GM12878 (cell line): ENCODE measurements around the gene GCK. TPM values are rescaled to one million over a fixed set of nuclear protein-coding genes. Genes with fewer than 3 reads are reported as not detected.

Source experiments
- ATAC-seq: fragments of 200-7000 bp; cut with Tn5 transposase; 3 replicates; pipeline ENCODE4 v1.9.1; 2020; ENCODE audit warnings: mild to moderate bottlenecking, moderate library complexity
- BruUV-seq: library from RNA; stranded (reverse); fragments of 400-500 nt; replicated peaks from 2 replicates; lab custom pipeline; 2021; lab: Mats Ljungman, UMichigan
- CTCF ChIA-PET: fragments of 300-600 bp; sonication (Branson Sonifier 250); formaldehyde crosslinking; extraction: SDS; loops from one replicate; lab custom pipeline; 2021; ENCODE audit warnings: inconsistent platforms; lab: Yijun Ruan, JAX
- POLR2A ChIA-PET: fragments of 350-600 bp; formaldehyde crosslinking; extraction: SDS; loops from one replicate; lab custom pipeline; 2021; ENCODE audit warnings: inconsistent platforms; lab: Charles Lee
- RAD21 ChIA-PET: fragments of 300-600 bp; sonication (Branson Sonifier 250); formaldehyde crosslinking; loops from one replicate; lab custom pipeline; 2023; ENCODE audit warnings: antibody characterized with exemption; ENCODE audit not compliant: unreplicated experiment; lab: Charles Lee
- SMC1A ChIA-PET: fragments of 300-600 bp; sonication (Branson Sonifier 250); formaldehyde crosslinking; loops from one replicate; lab custom pipeline; 2023; ENCODE audit not compliant: unreplicated experiment, uncharacterized antibody; lab: Charles Lee
- DNase-seq: peaks from one replicate; pipeline ENCODE4 v3.0.0-alpha.2; 2011; ENCODE audit warnings: low read depth, low spot score
- FAIRE-seq: peaks from 3 replicates; lab custom pipeline; 2011; peaks lifted over from hg19 to GRCh38; lab: Jason Lieb, UNC
- H2AFZ ChIP-seq: 2 replicates; pipeline ENCODE4 v1.6.0; 2011; ENCODE audit warnings: low read depth, low read length, control low read depth; ENCODE audit not compliant: control insufficient read depth
- H3K27ac ChIP-seq: 2 replicates; pipeline ENCODE4 v1.5.1; 2011; ENCODE audit warnings: control low read depth; ENCODE audit not compliant: control insufficient read depth, insufficient read depth
- H3K27me3 ChIP-seq, 2 experiments: replicated peaks in 1 of 2; 2 replicates each; pipeline versions ENCODE4 v1.6.0 to v1.6.1; 2011; ENCODE audit warnings: low read length in 1 of 2; ENCODE audit not compliant: control insufficient read depth in 2 of 2, insufficient read depth in 2 of 2
- H3K36me3 ChIP-seq, 2 experiments: 2 replicates each; pipeline ENCODE4 v1.5.1; 2011; ENCODE audit warnings: low read length in 1 of 2; ENCODE audit not compliant: control insufficient read depth in 2 of 2, insufficient read depth in 2 of 2
- H3K4me1 ChIP-seq: 2 replicates; pipeline ENCODE4 v1.6.1; 2011; ENCODE audit warnings: mild to moderate bottlenecking, low read length, moderate library complexity, mixed read lengths; ENCODE audit not compliant: control insufficient read depth, insufficient read depth
- H3K4me2 ChIP-seq: 2 replicates; pipeline ENCODE4 v1.6.0; 2011; ENCODE audit warnings: control low read depth; ENCODE audit not compliant: control insufficient read depth, insufficient read depth
- H3K4me3 ChIP-seq: fragments of 200-600 bp; sonication (generic); 2 replicates; pipeline ENCODE4 v1.5.1; 2016
- H3K79me2 ChIP-seq: 2 replicates; pipeline ENCODE4 v1.6.0; 2011; ENCODE audit warnings: low read length; ENCODE audit not compliant: control insufficient read depth, insufficient read depth
- H3K9ac ChIP-seq: 2 replicates; pipeline ENCODE4 v1.8.0; 2011; ENCODE audit warnings: low read length, control low read depth, mixed read lengths; ENCODE audit not compliant: control insufficient read depth, insufficient read depth
- H3K9me3 ChIP-seq: replicated peaks from 3 replicates; pipeline ENCODE4 v1.5.1; 2011; ENCODE audit warnings: mild to moderate bottlenecking, low read length; ENCODE audit not compliant: control insufficient read depth, insufficient read depth
- H4K20me1 ChIP-seq: 2 replicates; pipeline ENCODE4 v1.6.0; 2011; ENCODE audit not compliant: control insufficient read depth, insufficient read depth
- BCLAF1 ChIP-seq: fragments of 450-650 bp; IDR thresholded peaks from 2 replicates; pipeline ENCODE4 v1.6.1; 2017; ENCODE audit warnings: antibody characterized with exemption, mild to moderate bottlenecking, moderate library complexity
- GATAD2B ChIP-seq: fragments of 450-650 bp; conservative IDR thresholded peaks from 2 replicates; pipeline ENCODE4 v1.6.1; 2017; ENCODE audit warnings: low read depth, mild to moderate bottlenecking, moderate library complexity
- NFIC ChIP-seq: IDR thresholded peaks from 2 replicates; pipeline ENCODE4 v1.6.1; 2012; ENCODE audit warnings: low read depth, mild to moderate bottlenecking, inconsistent platforms, low read length, moderate library complexity
- NR2F1 ChIP-seq: fragments of 450-650 bp; conservative IDR thresholded peaks from 2 replicates; pipeline ENCODE4 v1.6.1; 2017; ENCODE audit warnings: mild to moderate bottlenecking
- PBX3 ChIP-seq: IDR thresholded peaks from 2 replicates; pipeline ENCODE4 v1.6.1; 2011; ENCODE audit warnings: mild to moderate bottlenecking, low read depth, low read length, moderate library complexity; ENCODE audit not compliant: insufficient replicate concordance
- PML ChIP-seq: IDR thresholded peaks from 2 replicates; pipeline ENCODE4 v1.6.1; 2012; ENCODE audit warnings: low read length, inconsistent platforms
- RFX5 ChIP-seq: IDR thresholded peaks from 2 replicates; pipeline ENCODE4 v1.6.1; 2011; ENCODE audit warnings: low read depth, low read length, improper control_type of control experiment
- SMARCA5 ChIP-seq: fragments of 450-650 bp; IDR thresholded peaks from 2 replicates; pipeline ENCODE4 v1.6.1; 2017; ENCODE audit warnings: mild to moderate bottlenecking
- SP1 ChIP-seq: IDR thresholded peaks from one replicate; pipeline ENCODE4 v1.6.1; 2011; ENCODE audit warnings: low read depth, low read length
- TBL1XR1 ChIP-seq: IDR thresholded peaks from 2 replicates; pipeline ENCODE4 v1.6.1; 2012; ENCODE audit warnings: low read depth, low read length, improper control_type of control experiment
- ZNF622 ChIP-seq: fragments of 450-650 bp; IDR thresholded peaks from 2 replicates; pipeline ENCODE4 v1.6.1; 2017; ENCODE audit warnings: mild to moderate bottlenecking, inconsistent platforms
- ZSCAN29 ChIP-seq: fragments of 450-650 bp; IDR thresholded peaks from 2 replicates; pipeline ENCODE4 v1.6.1; 2017; ENCODE audit warnings: mild to moderate bottlenecking, moderate library complexity
- in situ Hi-C: fragments of 300-500 bp; cut with MboI; formaldehyde crosslinking; loops from 9 replicates; pipeline ENCODE4 v1.14.3; 2018; ENCODE audit warnings: mixed read lengths
- intact Hi-C: fragments of 100-400 bp; cut with micrococcal nuclease; formaldehyde crosslinking; loops from one replicate; pipeline ENCODE4 v1.14.2; 2022; ENCODE audit not compliant: unreplicated experiment
- polyA plus RNA-seq, 11 experiments: library from polyadenylated mRNA; depleted of rRNA in 4 of 11; unstranded in 6 of 11; stranded (reverse) in 5 of 11; fragments of >200 nt; fragmentation: Nextera tagmentation in 4 of 11; fragmentation: Illumina TruSeq in 1 of 11; extraction: Ambion mirVana in 4 of 11; extraction: Trizol in 1 of 11; gene quantifications; 1 replicate in 1 of 11; 2 replicates in 10 of 11; pipeline versions ENCODE4 v1.2.1 to v1.2.3, GENCODE V29; 2011 to 2016; ENCODE audit warnings: inconsistent platforms in 2 of 11, missing spikeins in 2 of 11, low read depth in 1 of 11
- total RNA-seq, 4 experiments: library from RNA; depleted of rRNA in 3 of 4; stranded (reverse); fragments of >200 nt in 3 of 4; fragmentation: Illumina TruSeq in 1 of 4; extraction: Trizol in 1 of 4; gene quantifications; 2 replicates each; pipeline versions ENCODE4 v1.2.1 to v1.2.3, GENCODE V29; 2013 to 2021
- TF ChIP-seq, protein P1 (sequence below): fragments of 450-650 bp; formaldehyde crosslinking; IDR thresholded peaks from 2 replicates; pipeline ENCODE4 v1.4.0; 2022; ENCODE audit warnings: mild to moderate bottlenecking, moderate library complexity
- TF ChIP-seq, protein P2 (sequence below): fragments of 450-650 bp; IDR thresholded peaks from 2 replicates; pipeline ENCODE4 v1.6.1; 2017; ENCODE audit warnings: mild to moderate bottlenecking, low read depth, inconsistent platforms; ENCODE audit not compliant: poor library complexity, severe bottlenecking
- TF ChIP-seq, protein P3 (sequence below): fragments of 450-650 bp; IDR thresholded peaks from 2 replicates; pipeline ENCODE4 v1.6.1; 2017; ENCODE audit warnings: low read depth, mild to moderate bottlenecking, moderate library complexity

Gene GCK
- total and polyA plus RNA-seq, 10 of the 15 experiments (the other 5 are each of a cell fraction or from before 2014, with no cell fraction given): 0.06 to 0.16 TPM; not detected in 8

DNA sequence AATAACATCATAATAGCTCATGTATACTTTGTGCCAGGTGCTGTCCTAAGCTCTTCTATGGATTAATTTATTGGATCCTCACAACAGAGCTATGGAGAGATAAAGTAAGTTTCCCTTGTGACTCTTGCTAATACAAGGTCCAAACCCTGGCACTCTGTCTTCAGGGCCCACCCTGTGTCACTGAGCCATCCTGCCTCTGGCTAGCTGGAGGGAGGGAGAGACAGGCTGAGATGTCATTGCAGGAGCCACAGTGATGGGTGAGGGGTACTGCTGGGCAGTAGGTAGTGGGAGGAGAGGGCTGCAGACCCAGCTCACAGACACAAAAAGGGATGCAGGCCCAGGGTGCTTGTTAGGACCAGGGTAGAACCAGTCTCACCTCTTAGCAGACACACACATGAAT lies 16.9 kb downstream of the GCK start:
- in situ Hi-C loops: no loop called here
- ChIA-PET SMC1A (no interaction called here), POLR2A (no interaction called here), RAD21 (no interaction called here), CTCF (interaction anchor here (0.8 kb wide), 1 partner anchor 41 kb away, joined by 3 read pairs; no protein-coding TSS in a partner anchor)
- no peak for FAIRE-seq
- Histone ChIP-seq H3K9me3 (no peaks in the 10 kb centered on the region), H3K79me2 (no peaks in the 10 kb centered on the region), H3K4me1 (no peaks in the 10 kb centered on the region), H2AFZ (no peak overlapping the region), H3K27me3 (peaks cover 0 to 2% of the 10 kb centered on the region in 2 experiments; a peak in 2 of 4 replicates), H3K9ac (no peak overlapping the region), H3K36me3 (no peaks in the 10 kb centered on the region), H4K20me1 (no peaks in the 10 kb centered on the region), H3K4me3 (no peak overlapping the region), H3K4me2 (no peak overlapping the region), H3K27ac (no peak overlapping the region)
- ATAC-seq: no peak
- TF ChIP-seq NFIC (no peak), GATAD2B (no peak), BCLAF1 (no peak), ZSCAN29 (no peak), ZNF622 (no peak), SP1 (no peak), RFX5 (no peak), NR2F1 (no peak), SMARCA5 (no peak), TBL1XR1 (no peak), PML (no peak), PBX3 (no peak)
- TF ChIP-seq, protein P1, sequence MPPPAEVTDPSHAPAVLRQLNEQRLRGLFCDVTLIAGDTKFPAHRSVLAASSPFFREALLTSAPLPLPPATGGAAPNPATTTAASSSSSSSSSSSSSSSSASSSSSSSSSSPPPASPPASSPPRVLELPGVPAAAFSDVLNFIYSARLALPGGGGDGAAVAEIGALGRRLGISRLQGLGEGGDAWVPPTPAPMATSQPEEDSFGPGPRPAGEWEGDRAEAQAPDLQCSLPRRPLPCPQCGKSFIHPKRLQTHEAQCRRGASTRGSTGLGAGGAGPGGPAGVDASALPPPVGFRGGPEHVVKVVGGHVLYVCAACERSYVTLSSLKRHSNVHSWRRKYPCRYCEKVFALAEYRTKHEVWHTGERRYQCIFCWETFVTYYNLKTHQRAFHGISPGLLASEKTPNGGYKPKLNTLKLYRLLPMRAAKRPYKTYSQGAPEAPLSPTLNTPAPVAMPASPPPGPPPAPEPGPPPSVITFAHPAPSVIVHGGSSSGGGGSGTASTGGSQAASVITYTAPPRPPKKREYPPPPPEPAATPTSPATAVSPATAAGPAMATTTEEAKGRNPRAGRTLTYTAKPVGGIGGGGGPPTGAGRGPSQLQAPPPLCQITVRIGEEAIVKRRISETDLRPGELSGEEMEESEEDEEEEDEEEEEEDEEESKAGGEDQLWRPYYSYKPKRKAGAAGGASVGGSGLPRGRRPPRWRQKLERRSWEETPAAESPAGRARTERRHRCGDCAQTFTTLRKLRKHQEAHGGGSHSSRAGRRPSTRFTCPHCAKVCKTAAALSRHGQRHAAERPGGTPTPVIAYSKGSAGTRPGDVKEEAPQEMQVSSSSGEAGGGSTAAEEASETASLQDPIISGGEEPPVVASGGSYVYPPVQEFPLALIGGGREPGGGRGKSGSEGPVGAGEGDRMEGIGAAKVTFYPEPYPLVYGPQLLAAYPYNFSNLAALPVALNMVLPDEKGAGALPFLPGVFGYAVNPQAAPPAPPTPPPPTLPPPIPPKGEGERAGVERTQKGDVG (CRISPR knock-in tag): no peak
- TF ChIP-seq, protein P2, sequence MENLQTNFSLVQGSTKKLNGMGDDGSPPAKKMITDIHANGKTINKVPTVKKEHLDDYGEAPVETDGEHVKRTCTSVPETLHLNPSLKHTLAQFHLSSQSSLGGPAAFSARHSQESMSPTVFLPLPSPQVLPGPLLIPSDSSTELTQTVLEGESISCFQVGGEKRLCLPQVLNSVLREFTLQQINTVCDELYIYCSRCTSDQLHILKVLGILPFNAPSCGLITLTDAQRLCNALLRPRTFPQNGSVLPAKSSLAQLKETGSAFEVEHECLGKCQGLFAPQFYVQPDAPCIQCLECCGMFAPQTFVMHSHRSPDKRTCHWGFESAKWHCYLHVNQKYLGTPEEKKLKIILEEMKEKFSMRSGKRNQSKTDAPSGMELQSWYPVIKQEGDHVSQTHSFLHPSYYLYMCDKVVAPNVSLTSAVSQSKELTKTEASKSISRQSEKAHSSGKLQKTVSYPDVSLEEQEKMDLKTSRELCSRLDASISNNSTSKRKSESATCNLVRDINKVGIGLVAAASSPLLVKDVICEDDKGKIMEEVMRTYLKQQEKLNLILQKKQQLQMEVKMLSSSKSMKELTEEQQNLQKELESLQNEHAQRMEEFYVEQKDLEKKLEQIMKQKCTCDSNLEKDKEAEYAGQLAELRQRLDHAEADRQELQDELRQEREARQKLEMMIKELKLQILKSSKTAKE: no peak
- TF ChIP-seq, protein P3, sequence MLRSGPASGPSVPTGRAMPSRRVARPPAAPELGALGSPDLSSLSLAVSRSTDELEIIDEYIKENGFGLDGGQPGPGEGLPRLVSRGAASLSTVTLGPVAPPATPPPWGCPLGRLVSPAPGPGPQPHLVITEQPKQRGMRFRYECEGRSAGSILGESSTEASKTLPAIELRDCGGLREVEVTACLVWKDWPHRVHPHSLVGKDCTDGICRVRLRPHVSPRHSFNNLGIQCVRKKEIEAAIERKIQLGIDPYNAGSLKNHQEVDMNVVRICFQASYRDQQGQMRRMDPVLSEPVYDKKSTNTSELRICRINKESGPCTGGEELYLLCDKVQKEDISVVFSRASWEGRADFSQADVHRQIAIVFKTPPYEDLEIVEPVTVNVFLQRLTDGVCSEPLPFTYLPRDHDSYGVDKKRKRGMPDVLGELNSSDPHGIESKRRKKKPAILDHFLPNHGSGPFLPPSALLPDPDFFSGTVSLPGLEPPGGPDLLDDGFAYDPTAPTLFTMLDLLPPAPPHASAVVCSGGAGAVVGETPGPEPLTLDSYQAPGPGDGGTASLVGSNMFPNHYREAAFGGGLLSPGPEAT: no peak
- no TSS peak for BruUV-seq
- DNase-seq: no peak
- intact Hi-C loops: no loop called here
